WTC11 (cell line): ENCODE measurements around the gene ACVR2A. TPM values are rescaled to one million over a fixed set of nuclear protein-coding genes. Genes with fewer than 3 reads are reported as not detected.

Experiments
- ATAC-seq: fragments of 200-7000 bp; cut with Tn5 transposase; 2 replicates; pipeline ENCODE4 v1.10.0; 2021; ENCODE audit warnings: mild to moderate bottlenecking, moderate library complexity
- CTCF ChIA-PET: fragments of 300-600 bp; sonication (Branson Sonifier 250); formaldehyde crosslinking; loops from one replicate; lab custom pipeline; 2021; ENCODE audit warnings: antibody characterized with exemption; lab: Charles Lee
- POLR2A ChIA-PET: fragments of 350-600 bp; sonication (Branson Sonifier 250); formaldehyde crosslinking; loops from one replicate; lab custom pipeline; 2021; ENCODE audit warnings: antibody characterized with exemption; lab: Charles Lee
- DNase-seq: peaks from one replicate; pipeline ENCODE4 v3.0.0; 2021; ENCODE audit warnings: low spot score
- H3K27ac Mint-ChIP-seq: 2 replicates; pipeline ENCODE4 v1.8.0; 2021; ENCODE audit warnings: mixed read lengths
- H3K27me3 Mint-ChIP-seq: 2 replicates; pipeline ENCODE4 v1.8.0; 2021; ENCODE audit warnings: low read depth, mild to moderate bottlenecking, moderate library complexity, mixed read lengths
- H3K36me3 Mint-ChIP-seq: 2 replicates; pipeline ENCODE4 v1.8.0; 2021; ENCODE audit warnings: mixed read lengths
- H3K4me1 Mint-ChIP-seq: 2 replicates; pipeline ENCODE4 v1.8.0; 2022; ENCODE audit warnings: mixed read lengths
- H3K4me3 Mint-ChIP-seq: 2 replicates; pipeline ENCODE4 v1.8.0; 2021; ENCODE audit warnings: mild to moderate bottlenecking, moderate library complexity, mixed read lengths
- H3K9me3 Mint-ChIP-seq: 2 replicates; pipeline ENCODE4 v1.8.0; 2021; ENCODE audit warnings: mixed read lengths
- AR ChIP-seq: fragments of 250-450 bp; sonication (Bioruptor Pico); IDR thresholded peaks from 2 replicates; pipeline ENCODE4 v1.9.0; 2021; ENCODE audit warnings: mild to moderate bottlenecking
- CBFB ChIP-seq: sonication (generic); formaldehyde crosslinking; IDR thresholded peaks from 2 replicates; pipeline ENCODE4 v1.8.1; 2022; ENCODE audit warnings: mild to moderate bottlenecking, low read depth, missing genetic modification reagents
- CREM ChIP-seq: sonication (generic); formaldehyde crosslinking; IDR thresholded peaks from 2 replicates; pipeline ENCODE4 v1.8.1; 2022; ENCODE audit warnings: mild to moderate bottlenecking, missing genetic modification reagents, moderate library complexity
- CTCF ChIP-seq: fragments of 200-600 bp; IDR thresholded peaks from 2 replicates; pipeline ENCODE4 v1.8.0; 2022; ENCODE audit warnings: antibody characterized with exemption
- FOXP1 ChIP-seq: sonication (generic); formaldehyde crosslinking; IDR thresholded peaks from 2 replicates; pipeline ENCODE4 v1.8.0; 2022; ENCODE audit warnings: missing genetic modification reagents, mild to moderate bottlenecking, moderate library complexity, borderline replicate concordance
- GTF2I ChIP-seq: fragments of 250-450 bp; sonication (Bioruptor Pico); conservative IDR thresholded peaks from 2 replicates; pipeline ENCODE4 v1.4.0; 2021; ENCODE audit warnings: mild to moderate bottlenecking
- HMGA2 ChIP-seq: fragments of 250-450 bp; sonication (Bioruptor Pico); IDR thresholded peaks from 2 replicates; pipeline ENCODE4 v1.4.0; 2021; ENCODE audit warnings: mild to moderate bottlenecking, moderate library complexity
- JUN ChIP-seq: sonication (generic); formaldehyde crosslinking; IDR thresholded peaks from 2 replicates; pipeline ENCODE4 v1.8.0; 2023; ENCODE audit warnings: mild to moderate bottlenecking, missing genetic modification reagents
- RELA ChIP-seq: sonication (generic); formaldehyde crosslinking; IDR thresholded peaks from 2 replicates; pipeline ENCODE4 v1.8.1; 2022; ENCODE audit warnings: missing genetic modification reagents, mild to moderate bottlenecking, borderline replicate concordance
- RORB ChIP-seq: fragments of 250-450 bp; sonication (Bioruptor Pico); IDR thresholded peaks from 2 replicates; pipeline ENCODE4 v1.9.0; 2021; ENCODE audit warnings: mild to moderate bottlenecking
- SMAD3 ChIP-seq: sonication (generic); formaldehyde crosslinking; IDR thresholded peaks from 2 replicates; pipeline ENCODE4 v1.8.0; 2022; ENCODE audit warnings: missing genetic modification reagents, mild to moderate bottlenecking, borderline replicate concordance
- SMAD4 ChIP-seq: sonication (generic); formaldehyde crosslinking; IDR thresholded peaks from 2 replicates; pipeline ENCODE4 v1.8.0; 2022; ENCODE audit warnings: mild to moderate bottlenecking, missing genetic modification reagents
- ZNF219 ChIP-seq: sonication (generic); formaldehyde crosslinking; IDR thresholded peaks from 2 replicates; pipeline ENCODE4 v1.8.0; 2023; ENCODE audit warnings: missing genetic modification reagents, mild to moderate bottlenecking, borderline replicate concordance
- total RNA-seq: library from RNA; stranded (reverse); gene quantifications from 3 replicates; pipeline ENCODE4 v1.2.3, GENCODE V29; 2021
- TF ChIP-seq, protein P1 (sequence below): fragments of 250-450 bp; sonication (Bioruptor Pico); IDR thresholded peaks from 2 replicates; pipeline ENCODE4 v1.9.0; 2021; ENCODE audit warnings: moderate library complexity, mild to moderate bottlenecking, inconsistent platforms, borderline replicate concordance
- TF ChIP-seq, protein P2 (sequence below): sonication (generic); formaldehyde crosslinking; IDR thresholded peaks from 2 replicates; pipeline ENCODE4 v1.8.1; 2022; ENCODE audit warnings: missing genetic modification reagents, borderline replicate concordance
- TF ChIP-seq, protein P3 (sequence below): fragments of 250-450 bp; sonication (Bioruptor Pico); IDR thresholded peaks from 2 replicates; pipeline ENCODE4 v1.9.0; 2021; ENCODE audit warnings: mild to moderate bottlenecking, borderline replicate concordance

ACVR2A gene
- total RNA-seq, 1 experiment from 2014 or later, result 11.7 TPM

DNA sequence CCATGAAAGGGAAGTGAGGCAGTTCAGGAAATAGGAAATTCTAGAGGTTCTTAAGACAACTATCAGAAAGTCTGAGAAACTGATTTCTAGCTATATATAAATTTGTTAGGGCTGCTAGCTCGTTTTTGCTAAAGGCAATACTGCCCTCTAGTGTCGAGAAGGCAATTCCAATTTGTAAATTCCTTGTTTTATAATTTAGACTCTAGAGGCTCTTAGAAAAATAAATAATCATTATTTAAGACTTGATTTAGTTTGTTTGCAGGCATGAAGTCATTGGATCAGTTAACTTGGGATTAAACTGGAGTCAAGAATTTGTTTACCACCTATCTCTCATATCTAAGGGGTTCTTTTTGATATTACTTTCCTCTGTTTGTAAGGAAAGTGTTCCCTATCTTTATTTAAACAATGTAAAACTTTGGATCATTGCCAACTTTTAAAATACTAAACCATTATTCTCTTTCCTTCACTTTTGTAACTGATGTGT lies 66.2 kb downstream of the ACVR2A start:
- H3K4me3 Mint-ChIP-seq, result no peak overlapping the region
- no peak overlapping the region for H3K27ac Mint-ChIP-seq
- peaks cover 12% of the 10 kb centered on the region for H3K36me3 Mint-ChIP-seq
- POLR2A ChIA-PET, result no interaction called here
- no peaks in the 10 kb centered on the region for H3K4me1 Mint-ChIP-seq
- DNase-seq (no peak), ATAC-seq (no peak)
- H3K9me3 Mint-ChIP-seq, result peaks cover 8% of the 10 kb centered on the region
- TF ChIP-seq, protein P1, sequence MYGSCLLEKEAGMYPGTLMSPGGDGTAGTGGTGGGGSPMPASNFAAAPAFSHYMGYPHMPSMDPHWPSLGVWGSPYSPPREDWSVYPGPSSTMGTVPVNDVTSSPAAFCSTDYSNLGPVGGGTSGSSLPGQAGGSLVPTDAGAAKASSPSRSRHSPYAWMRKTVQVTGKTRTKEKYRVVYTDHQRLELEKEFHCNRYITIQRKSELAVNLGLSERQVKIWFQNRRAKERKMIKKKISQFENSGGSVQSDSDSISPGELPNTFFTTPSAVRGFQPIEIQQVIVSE, result no peak
- TF ChIP-seq CTCF, result peak; percentile 55
- no peaks in the 10 kb centered on the region for H3K27me3 Mint-ChIP-seq
- CTCF ChIA-PET, result interaction anchor here (0.6 to 1.9 kb wide), 22 partner anchors 13 to 984 kb away, joined by 3 to 10 read pairs (median 4); no protein-coding TSS in a partner anchor

GRCh38 chr2:147913701-147914480 lies 69.1 kb downstream of the ACVR2A start:
- Mint-ChIP-seq H3K36me3 (no peaks in the 10 kb centered on the region; the same call in 1 of the 2 replicates), H3K4me3 (no peak overlapping the region), H3K9me3 (no peaks in the 10 kb centered on the region), H3K27ac (no peak overlapping the region), H3K27me3 (no peaks in the 10 kb centered on the region), H3K4me1 (no peaks in the 10 kb centered on the region)
- TF ChIP-seq, protein P2, sequence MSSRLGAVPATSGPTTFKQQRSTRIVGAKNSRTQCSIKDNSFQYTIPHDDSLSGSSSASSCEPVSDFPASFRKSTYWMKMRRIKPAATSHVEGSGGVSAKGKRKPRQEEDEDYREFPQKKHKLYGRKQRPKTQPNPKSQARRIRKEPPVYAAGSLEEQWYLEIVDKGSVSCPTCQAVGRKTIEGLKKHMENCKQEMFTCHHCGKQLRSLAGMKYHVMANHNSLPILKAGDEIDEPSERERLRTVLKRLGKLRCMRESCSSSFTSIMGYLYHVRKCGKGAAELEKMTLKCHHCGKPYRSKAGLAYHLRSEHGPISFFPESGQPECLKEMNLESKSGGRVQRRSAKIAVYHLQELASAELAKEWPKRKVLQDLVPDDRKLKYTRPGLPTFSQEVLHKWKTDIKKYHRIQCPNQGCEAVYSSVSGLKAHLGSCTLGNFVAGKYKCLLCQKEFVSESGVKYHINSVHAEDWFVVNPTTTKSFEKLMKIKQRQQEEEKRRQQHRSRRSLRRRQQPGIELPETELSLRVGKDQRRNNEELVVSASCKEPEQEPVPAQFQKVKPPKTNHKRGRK (CRISPR knock-in tag), result no peak
- TF ChIP-seq RELA (CRISPR knock-in tag), result no peak
- no peak for TF ChIP-seq AR (CRISPR knock-in tag)
- CTCF ChIA-PET, result no interaction called here
- DNase-seq, result no peak
- no peak for ATAC-seq
- POLR2A ChIA-PET, result no interaction called here

- H3K36me3 Mint-ChIP-seq, result peaks cover 3% of the 10 kb centered on the region; the same call in 1 of the 2 replicates
- TF ChIP-seq JUN (CRISPR knock-in tag) (no peak), HMGA2 (CRISPR knock-in tag) (no peak), GTF2I (no peak), ZNF219 (no peak), FOXP1 (CRISPR knock-in tag) (no peak)
Observed at GRCh38 chr2:147916067-147916466, 71.2 kb downstream of the ACVR2A start.

GRCh38 chr2:147916723-147917122 lies 71.9 kb downstream of the ACVR2A start:
- no peaks in the 10 kb centered on the region for H3K9me3 Mint-ChIP-seq
- H3K27ac Mint-ChIP-seq, result no peak overlapping the region
- H3K36me3 Mint-ChIP-seq, result peaks cover 3% of the 10 kb centered on the region; the same call in 1 of the 2 replicates
- H3K4me3 Mint-ChIP-seq, result no peak overlapping the region
- ChIA-PET POLR2A (no interaction called here), CTCF (no interaction called here)
- ATAC-seq, result no peak
- no peak for DNase-seq
- H3K4me1 Mint-ChIP-seq, result no peaks in the 10 kb centered on the region
- H3K27me3 Mint-ChIP-seq, result no peaks in the 10 kb centered on the region
- no peak for TF ChIP-seq HMGA2 (CRISPR knock-in tag)
- no peak for TF ChIP-seq SMAD3 (CRISPR knock-in tag)
- no peak for TF ChIP-seq FOXP1 (CRISPR knock-in tag)
- TF ChIP-seq JUN (CRISPR knock-in tag), result no peak
- TF ChIP-seq, protein P3, sequence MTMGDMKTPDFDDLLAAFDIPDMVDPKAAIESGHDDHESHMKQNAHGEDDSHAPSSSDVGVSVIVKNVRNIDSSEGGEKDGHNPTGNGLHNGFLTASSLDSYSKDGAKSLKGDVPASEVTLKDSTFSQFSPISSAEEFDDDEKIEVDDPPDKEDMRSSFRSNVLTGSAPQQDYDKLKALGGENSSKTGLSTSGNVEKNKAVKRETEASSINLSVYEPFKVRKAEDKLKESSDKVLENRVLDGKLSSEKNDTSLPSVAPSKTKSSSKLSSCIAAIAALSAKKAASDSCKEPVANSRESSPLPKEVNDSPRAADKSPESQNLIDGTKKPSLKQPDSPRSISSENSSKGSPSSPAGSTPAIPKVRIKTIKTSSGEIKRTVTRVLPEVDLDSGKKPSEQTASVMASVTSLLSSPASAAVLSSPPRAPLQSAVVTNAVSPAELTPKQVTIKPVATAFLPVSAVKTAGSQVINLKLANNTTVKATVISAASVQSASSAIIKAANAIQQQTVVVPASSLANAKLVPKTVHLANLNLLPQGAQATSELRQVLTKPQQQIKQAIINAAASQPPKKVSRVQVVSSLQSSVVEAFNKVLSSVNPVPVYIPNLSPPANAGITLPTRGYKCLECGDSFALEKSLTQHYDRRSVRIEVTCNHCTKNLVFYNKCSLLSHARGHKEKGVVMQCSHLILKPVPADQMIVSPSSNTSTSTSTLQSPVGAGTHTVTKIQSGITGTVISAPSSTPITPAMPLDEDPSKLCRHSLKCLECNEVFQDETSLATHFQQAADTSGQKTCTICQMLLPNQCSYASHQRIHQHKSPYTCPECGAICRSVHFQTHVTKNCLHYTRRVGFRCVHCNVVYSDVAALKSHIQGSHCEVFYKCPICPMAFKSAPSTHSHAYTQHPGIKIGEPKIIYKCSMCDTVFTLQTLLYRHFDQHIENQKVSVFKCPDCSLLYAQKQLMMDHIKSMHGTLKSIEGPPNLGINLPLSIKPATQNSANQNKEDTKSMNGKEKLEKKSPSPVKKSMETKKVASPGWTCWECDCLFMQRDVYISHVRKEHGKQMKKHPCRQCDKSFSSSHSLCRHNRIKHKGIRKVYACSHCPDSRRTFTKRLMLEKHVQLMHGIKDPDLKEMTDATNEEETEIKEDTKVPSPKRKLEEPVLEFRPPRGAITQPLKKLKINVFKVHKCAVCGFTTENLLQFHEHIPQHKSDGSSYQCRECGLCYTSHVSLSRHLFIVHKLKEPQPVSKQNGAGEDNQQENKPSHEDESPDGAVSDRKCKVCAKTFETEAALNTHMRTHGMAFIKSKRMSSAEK (CRISPR knock-in tag), result no peak
- no peak for TF ChIP-seq SMAD4 (CRISPR knock-in tag)
- no peak for TF ChIP-seq CREM (CRISPR knock-in tag)
- no peak for TF ChIP-seq RORB (CRISPR knock-in tag)
- no peak for TF ChIP-seq CBFB (CRISPR knock-in tag)

More at GRCh38 chr2:147916067-147916466, 71.2 kb downstream of the ACVR2A start:
- Mint-ChIP-seq H3K4me3 (no peak overlapping the region), H3K27ac (no peak overlapping the region), H3K9me3 (no peaks in the 10 kb centered on the region), H3K27me3 (no peaks in the 10 kb centered on the region), H3K4me1 (no peaks in the 10 kb centered on the region)
- ATAC-seq (no peak), DNase-seq (no peak)
- ChIA-PET CTCF (no interaction called here), POLR2A (no interaction called here)
